Progenitor cell of endocrine pancreas (in vitro differentiated cells): ENCODE data around the gene COL24A1. TPM values are rescaled to one million over a fixed set of nuclear protein-coding genes. Genes with fewer than 3 reads are reported as not detected.

Experiments used
- DNase-seq: peaks from one replicate; pipeline ENCODE4 v3.0.0; 2021; ENCODE audit warnings: low spot score; ENCODE audit not compliant: unreplicated experiment
- H3K27ac Mint-ChIP-seq: 2 replicates; pipeline ENCODE4 v1.8.0; 2021; ENCODE audit warnings: mild to moderate bottlenecking, moderate library complexity, mixed read lengths
- H3K27me3 Mint-ChIP-seq: 2 replicates; pipeline ENCODE4 v1.8.0; 2021; ENCODE audit warnings: mixed read lengths
- H3K36me3 Mint-ChIP-seq: 2 replicates; pipeline ENCODE4 v1.8.0; 2022; ENCODE audit warnings: mixed read lengths; ENCODE audit not compliant: insufficient read depth
- H3K4me1 Mint-ChIP-seq: 2 replicates; pipeline ENCODE4 v1.8.0; 2021; ENCODE audit warnings: low read depth, mixed read lengths
- H3K4me3 Mint-ChIP-seq: 2 replicates; pipeline ENCODE4 v1.8.0; 2021; ENCODE audit warnings: low read depth, mild to moderate bottlenecking, moderate library complexity, mixed read lengths
- H3K9me3 Mint-ChIP-seq: 2 replicates; pipeline ENCODE4 v1.8.0; 2021; ENCODE audit warnings: low read depth, mixed read lengths
- total RNA-seq: library from RNA; stranded (reverse); gene quantifications from 2 replicates; pipeline ENCODE4 v1.2.1, GENCODE V29; 2021
- TF ChIP-seq, protein P1 (sequence below): fragments of 200-600 bp; sonication (generic); IDR thresholded peaks from one replicate; pipeline ENCODE4 v1.5.0; 2021; ENCODE audit warnings: antibody characterized with exemption, mild to moderate bottlenecking; ENCODE audit not compliant: unreplicated experiment

The COL24A1 gene
- total RNA-seq, 1 donor from 2014 or later = 1.1 TPM

DNA sequence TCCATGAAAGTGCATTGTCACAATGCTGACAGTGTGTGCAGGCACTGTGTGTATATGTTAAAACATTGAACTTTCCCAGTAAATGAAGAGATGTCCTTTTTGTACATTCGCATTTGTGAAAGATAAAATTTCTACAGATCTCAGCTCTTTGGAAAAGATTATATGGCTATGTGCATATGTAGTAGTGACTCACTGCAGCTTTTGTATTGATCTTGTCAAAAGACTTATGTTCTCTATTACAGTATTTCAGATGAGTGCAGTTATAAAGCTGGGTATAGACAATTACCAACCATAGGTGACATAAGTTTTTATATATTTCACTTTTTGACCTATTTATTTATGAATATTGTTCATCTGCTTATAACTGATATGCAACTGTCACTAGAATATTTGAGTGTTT, 212.6 kb downstream of the COL24A1 start:
- no peak overlapping the region for H3K27ac Mint-ChIP-seq
- DNase-seq = no peak
- TF ChIP-seq, protein P1, sequence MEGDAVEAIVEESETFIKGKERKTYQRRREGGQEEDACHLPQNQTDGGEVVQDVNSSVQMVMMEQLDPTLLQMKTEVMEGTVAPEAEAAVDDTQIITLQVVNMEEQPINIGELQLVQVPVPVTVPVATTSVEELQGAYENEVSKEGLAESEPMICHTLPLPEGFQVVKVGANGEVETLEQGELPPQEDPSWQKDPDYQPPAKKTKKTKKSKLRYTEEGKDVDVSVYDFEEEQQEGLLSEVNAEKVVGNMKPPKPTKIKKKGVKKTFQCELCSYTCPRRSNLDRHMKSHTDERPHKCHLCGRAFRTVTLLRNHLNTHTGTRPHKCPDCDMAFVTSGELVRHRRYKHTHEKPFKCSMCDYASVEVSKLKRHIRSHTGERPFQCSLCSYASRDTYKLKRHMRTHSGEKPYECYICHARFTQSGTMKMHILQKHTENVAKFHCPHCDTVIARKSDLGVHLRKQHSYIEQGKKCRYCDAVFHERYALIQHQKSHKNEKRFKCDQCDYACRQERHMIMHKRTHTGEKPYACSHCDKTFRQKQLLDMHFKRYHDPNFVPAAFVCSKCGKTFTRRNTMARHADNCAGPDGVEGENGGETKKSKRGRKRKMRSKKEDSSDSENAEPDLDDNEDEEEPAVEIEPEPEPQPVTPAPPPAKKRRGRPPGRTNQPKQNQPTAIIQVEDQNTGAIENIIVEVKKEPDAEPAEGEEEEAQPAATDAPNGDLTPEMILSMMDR = no peak
- H3K4me1 Mint-ChIP-seq = no peaks in the 10 kb centered on the region
- H3K4me3 Mint-ChIP-seq = no peak overlapping the region
- no peaks in the 10 kb centered on the region for H3K9me3 Mint-ChIP-seq
- no peaks in the 10 kb centered on the region for H3K36me3 Mint-ChIP-seq
- H3K27me3 Mint-ChIP-seq = no peaks in the 10 kb centered on the region

DNA sequence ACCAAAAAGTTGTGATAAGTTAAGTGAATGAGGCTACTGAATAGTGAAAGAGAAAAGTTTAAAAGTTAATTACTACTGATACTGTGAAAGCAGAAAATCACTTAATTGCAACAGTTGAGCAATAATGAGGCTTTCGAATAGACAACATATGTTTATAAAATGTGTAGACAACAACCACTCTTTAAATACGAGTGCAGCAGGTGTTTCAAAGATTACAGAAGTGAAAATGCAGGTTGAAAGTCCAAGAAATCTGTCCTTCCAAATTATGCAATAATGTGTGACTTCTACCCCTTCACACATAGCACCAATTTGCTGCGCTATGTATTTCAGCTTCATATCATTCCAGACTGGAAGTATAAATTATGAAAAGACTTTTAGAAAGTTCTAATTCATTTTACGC, 213.0 kb downstream of the COL24A1 start:
- DNase-seq = no peak
- Mint-ChIP-seq H3K4me3 (no peak overlapping the region), H3K27me3 (no peaks in the 10 kb centered on the region), H3K9me3 (no peaks in the 10 kb centered on the region), H3K27ac (no peak overlapping the region), H3K36me3 (no peaks in the 10 kb centered on the region), H3K4me1 (no peaks in the 10 kb centered on the region)
- TF ChIP-seq, protein P1 = no peak

DNA sequence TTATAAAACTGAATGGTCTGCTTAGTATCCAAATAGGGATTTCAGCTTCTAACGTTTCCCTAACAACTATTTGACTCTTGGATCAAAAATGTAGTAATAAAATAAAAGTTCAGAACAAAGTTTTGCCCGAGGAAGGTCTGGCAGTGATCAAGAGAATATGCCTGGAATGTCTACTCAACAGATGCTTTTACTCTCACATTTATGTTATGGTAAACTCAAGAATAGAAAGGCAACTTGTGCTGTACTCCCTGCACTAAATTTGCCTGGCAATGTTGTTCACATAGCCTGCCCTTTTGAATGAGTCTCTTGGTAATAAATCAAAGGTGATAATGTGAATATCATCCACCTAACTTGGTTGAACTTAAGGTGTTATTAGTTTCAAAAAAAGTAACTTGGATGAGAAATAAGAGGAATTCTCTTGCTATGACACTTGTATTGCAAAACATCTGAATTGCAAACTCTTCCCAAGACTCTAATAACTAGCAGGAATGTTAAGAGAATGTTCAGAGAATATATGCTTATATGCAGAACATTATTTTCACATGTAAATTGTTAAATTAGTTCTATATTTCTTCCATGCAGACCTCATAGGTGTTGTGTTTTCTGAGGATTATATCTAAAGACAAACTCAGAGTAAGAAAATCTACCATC, 215.8 kb downstream of the COL24A1 start:
- H3K27ac Mint-ChIP-seq = no peak overlapping the region
- no peaks in the 10 kb centered on the region for H3K27me3 Mint-ChIP-seq
- DNase-seq = no peak
- no peaks in the 10 kb centered on the region for H3K9me3 Mint-ChIP-seq
- H3K4me3 Mint-ChIP-seq = no peak overlapping the region
- H3K36me3 Mint-ChIP-seq = no peaks in the 10 kb centered on the region
- TF ChIP-seq, protein P1 = no peak
- H3K4me1 Mint-ChIP-seq = no peaks in the 10 kb centered on the region

DNA sequence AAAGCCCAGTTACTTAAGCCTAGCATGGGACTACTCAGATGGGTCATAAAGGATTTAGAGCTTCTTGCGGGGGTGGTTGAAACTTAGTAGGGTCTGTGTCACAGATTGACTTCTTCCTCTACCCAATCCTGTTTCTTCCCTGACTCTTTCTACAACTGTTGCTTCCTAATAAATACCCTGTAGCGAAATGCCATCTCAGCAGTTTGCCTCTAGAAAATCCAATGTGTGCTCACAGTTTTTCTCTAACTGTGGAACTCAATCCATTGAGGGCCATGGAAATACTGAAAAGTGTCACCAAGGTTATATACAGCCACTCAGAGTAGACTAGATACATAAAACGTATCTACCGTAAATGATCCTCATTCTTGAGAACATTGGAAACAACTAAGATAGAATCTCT, 217.7 kb downstream of the COL24A1 start:
- Mint-ChIP-seq H3K4me3 (no peak overlapping the region), H3K9me3 (no peaks in the 10 kb centered on the region), H3K27ac (no peak overlapping the region), H3K27me3 (no peaks in the 10 kb centered on the region), H3K4me1 (no peaks in the 10 kb centered on the region), H3K36me3 (no peaks in the 10 kb centered on the region)
- TF ChIP-seq, protein P1 = no peak
- no peak for DNase-seq

DNA sequence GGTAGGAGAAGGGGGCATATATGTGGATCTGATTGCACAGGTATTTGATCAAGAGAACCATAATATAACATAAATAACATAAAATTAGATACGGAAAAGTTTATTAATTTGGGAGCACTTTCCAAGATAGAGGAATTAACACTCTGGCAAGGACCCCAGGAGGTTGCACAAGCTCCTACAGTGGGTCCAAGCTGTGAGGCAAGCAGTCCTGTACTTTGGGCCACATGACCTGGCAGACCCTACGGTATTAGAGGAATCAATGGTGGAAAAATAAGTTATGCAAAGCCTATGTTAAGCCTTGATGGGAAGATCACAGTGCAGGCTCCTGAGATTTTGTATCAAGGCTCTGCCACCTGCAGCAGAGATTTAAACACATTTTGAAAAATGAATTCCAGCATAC, 220.1 kb downstream of the COL24A1 start:
- Mint-ChIP-seq H3K36me3 (no peaks in the 10 kb centered on the region), H3K4me1 (no peaks in the 10 kb centered on the region), H3K27ac (no peak overlapping the region), H3K27me3 (no peaks in the 10 kb centered on the region), H3K4me3 (no peak overlapping the region), H3K9me3 (no peaks in the 10 kb centered on the region)
- no peak for DNase-seq
- TF ChIP-seq, protein P1 = no peak
